SU-DHL-6 (cell line): ENCODE data around the gene WASL.

Source experiments
- H2AFZ ChIP-seq: fragments of 200-600 bp; sonication (generic); 2 replicates; pipeline ENCODE4 v1.6.1; 2014; ENCODE audit warnings: low read depth, mild to moderate bottlenecking, moderate library complexity, mixed read lengths, antibody characterized with exemption, low read length; ENCODE audit not compliant: severe bottlenecking
- H3F3A ChIP-seq: fragments of 200-600 bp; shearing (Covaris generic); 2 replicates; pipeline ENCODE4 v1.6.0; 2016; ENCODE audit warnings: antibody characterized with exemption, mild to moderate bottlenecking; ENCODE audit not compliant: insufficient read depth
- H3K27ac ChIP-seq: fragments of 200-600 bp; sonication (generic); 2 replicates; pipeline ENCODE4 v1.5.1; 2016; ENCODE audit warnings: low read depth, mild to moderate bottlenecking, low read length, moderate library complexity, mixed read lengths
- H3K27me3 ChIP-seq: fragments of 200-600 bp; sonication (generic), shearing (Covaris generic); 2 replicates; pipeline ENCODE4 v1.6.0; 2014; ENCODE audit warnings: mild to moderate bottlenecking, low read length
- H3K36me3 ChIP-seq: fragments of 200-600 bp; sonication (generic); 2 replicates; pipeline ENCODE4 v1.6.1; 2014; ENCODE audit warnings: mild to moderate bottlenecking, low read length, mixed read lengths
- H3K4me2 ChIP-seq: fragments of 300-600, 200-600 bp; shearing (Covaris generic), sonication (generic); 2 replicates; pipeline ENCODE4 v1.6.0; 2014; ENCODE audit warnings: low read length, low read depth, mild to moderate bottlenecking; ENCODE audit not compliant: poor library complexity, severe bottlenecking
- H3K4me3 ChIP-seq: fragments of 200-600 bp; sonication (generic); 2 replicates; pipeline ENCODE4 v1.5.1; 2014; ENCODE audit warnings: antibody characterized with exemption, low read length, mild to moderate bottlenecking, mixed read lengths; ENCODE audit not compliant: insufficient read depth, poor library complexity, severe bottlenecking
- H3K79me2 ChIP-seq: fragments of 200-600 bp; sonication (generic); 2 replicates; pipeline ENCODE4 v1.6.1; 2014; ENCODE audit warnings: mild to moderate bottlenecking, low read length, moderate library complexity; ENCODE audit not compliant: insufficient read depth
- H3K9ac ChIP-seq: fragments of 200-600 bp; sonication (generic); 2 replicates; pipeline ENCODE4 v1.7.0; 2014; ENCODE audit warnings: mild to moderate bottlenecking, low read length
- H3K9me2 ChIP-seq: fragments of 200-600 bp; sonication (generic); replicated peaks from 2 replicates; pipeline ENCODE4 v1.6.1; 2014; ENCODE audit warnings: low read length; ENCODE audit not compliant: insufficient read depth
- H3K9me3 ChIP-seq: fragments of 200-600 bp; sonication (generic); 2 replicates; pipeline ENCODE4 v1.6.1; 2014; ENCODE audit warnings: low read length, mixed read lengths; ENCODE audit not compliant: insufficient read depth
- H4K20me1 ChIP-seq: fragments of 200-600 bp; sonication (generic); 2 replicates; pipeline ENCODE4 v1.6.1; 2014; ENCODE audit warnings: low read depth, mild to moderate bottlenecking, antibody characterized with exemption, low read length, moderate library complexity, mixed read lengths
- CTCF ChIP-seq: fragments of 200-600 bp; sonication (generic); IDR thresholded peaks from one replicate; pipeline ENCODE4 v1.5.1; 2017; ENCODE audit warnings: antibody characterized with exemption, mild to moderate bottlenecking, low read length, moderate library complexity; ENCODE audit not compliant: insufficient read depth, poor library complexity, severe bottlenecking
- EZH2phosphoT487 ChIP-seq: fragments of 200-600 bp; sonication (generic), shearing (Covaris generic); conservative IDR thresholded peaks from 2 replicates; pipeline ENCODE4 v1.6.1; 2018; ENCODE audit warnings: mild to moderate bottlenecking, antibody characterized with exemption, low read length, moderate library complexity, mixed read lengths

The WASL gene

DNA sequence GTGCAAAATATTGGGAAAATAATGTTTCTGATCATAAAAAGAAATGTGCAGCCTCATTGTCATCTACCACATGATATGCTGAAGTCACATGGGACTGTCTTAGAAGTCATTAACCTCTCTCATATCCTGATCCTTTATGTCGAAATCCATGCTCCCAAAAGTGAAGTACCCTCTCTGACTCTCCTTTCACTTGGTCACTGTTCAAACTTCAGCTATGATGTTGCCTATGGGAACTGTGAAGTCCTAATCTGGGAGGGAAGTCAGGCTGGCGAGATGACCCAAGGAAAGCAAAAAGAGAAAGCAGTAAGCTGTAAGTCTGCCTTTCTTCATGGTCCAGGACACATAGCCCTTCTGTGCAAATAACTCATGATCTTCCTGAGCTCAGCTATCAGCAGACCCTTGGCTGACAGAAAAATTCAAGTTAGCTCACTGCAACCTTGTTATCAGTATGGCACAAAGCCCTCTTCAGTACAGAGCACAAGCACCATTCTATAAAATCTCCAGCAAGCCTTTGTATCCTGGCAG is 29.5 kb downstream of the WASL start:
- Histone ChIP-seq H3K4me2 (no peak overlapping the region), H3K27ac (no peak overlapping the region), H3F3A (no peaks in the 10 kb centered on the region), H3K27me3 (no peaks in the 10 kb centered on the region), H3K79me2 (peaks cover 36% of the 10 kb centered on the region), H3K9me3 (no peaks in the 10 kb centered on the region), H3K4me3 (no peak overlapping the region), H2AFZ (no peak overlapping the region), H3K9ac (no peak overlapping the region), H3K9me2 (no peaks in the 10 kb centered on the region), H4K20me1 (no peaks in the 10 kb centered on the region; the same call in 1 of the 2 replicates), H3K36me3 (no peaks in the 10 kb centered on the region)
- TF ChIP-seq EZH2phosphoT487 (no peak), CTCF (no peak)

- no peak overlapping the region for H3K27ac ChIP-seq
- peaks cover 34% of the 10 kb centered on the region for H3K79me2 ChIP-seq
- no peaks in the 10 kb centered on the region for H3K36me3 ChIP-seq
- no peak for TF ChIP-seq EZH2phosphoT487
- no peak for TF ChIP-seq CTCF
- H4K20me1 ChIP-seq: no peaks in the 10 kb centered on the region; the same call in 1 of the 2 replicates
- H3K9ac ChIP-seq: no peak overlapping the region
- no peaks in the 10 kb centered on the region for H3F3A ChIP-seq
- H2AFZ ChIP-seq: no peak overlapping the region
- H3K27me3 ChIP-seq: no peaks in the 10 kb centered on the region
- H3K4me2 ChIP-seq: no peak overlapping the region
- no peaks in the 10 kb centered on the region for H3K9me2 ChIP-seq
- H3K4me3 ChIP-seq: no peak overlapping the region
- no peaks in the 10 kb centered on the region for H3K9me3 ChIP-seq
Measured at GRCh38 chr7:123718773-123719172, 30.0 kb downstream of the WASL start.

DNA sequence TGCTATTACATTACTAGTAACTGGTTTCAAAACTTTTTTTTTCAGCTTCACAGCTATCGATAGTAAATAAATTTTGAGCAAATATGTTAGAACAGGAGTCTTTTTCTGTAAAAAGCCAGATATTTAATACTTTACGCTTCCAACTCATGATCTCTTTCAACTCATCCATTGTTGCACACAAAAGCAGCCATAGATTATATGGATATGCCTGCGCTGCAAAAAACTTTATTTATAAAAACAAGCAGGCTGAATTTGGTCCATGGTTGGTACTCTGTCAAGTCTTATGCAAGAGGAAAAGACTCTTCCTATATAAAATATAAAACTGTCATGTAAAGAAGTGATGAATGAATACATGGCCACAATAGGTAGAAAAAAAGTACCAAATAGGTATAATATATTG is 31.1 kb downstream of the WASL start:
- TF ChIP-seq EZH2phosphoT487 (no peak), CTCF (no peak)
- H3K4me2 ChIP-seq: no peak overlapping the region
- H3K79me2 ChIP-seq: peaks cover 23% of the 10 kb centered on the region
- H3K4me3 ChIP-seq: no peak overlapping the region
- no peak overlapping the region for H3K9ac ChIP-seq
- no peaks in the 10 kb centered on the region for H3K9me2 ChIP-seq
- H3F3A ChIP-seq: no peaks in the 10 kb centered on the region
- H4K20me1 ChIP-seq: no peaks in the 10 kb centered on the region; the same call in 1 of the 2 replicates
- H3K36me3 ChIP-seq: no peaks in the 10 kb centered on the region
- H3K9me3 ChIP-seq: no peaks in the 10 kb centered on the region
- H2AFZ ChIP-seq: no peak overlapping the region
- no peaks in the 10 kb centered on the region for H3K27me3 ChIP-seq
- H3K27ac ChIP-seq: no peak overlapping the region
